GM21390 (cell line): ENCODE measurements around the gene REEP6.
"Not testable (repeated sequence)": the region's sequence is repeated elsewhere in the genome, so short reads cannot be mapped to it uniquely, and the experiment has no call there.

Experiments
- ATAC-seq: cut with Tn5 transposase; IDR thresholded peaks from one replicate; pipeline ENCODE4 v1.9.1; 2021; ENCODE audit not compliant: unreplicated experiment

REEP6 gene

GRCh38 chr19:1471515-1472160, 19.3 kb upstream of the REEP6 start:
- ATAC-seq, result no peak

DNA sequence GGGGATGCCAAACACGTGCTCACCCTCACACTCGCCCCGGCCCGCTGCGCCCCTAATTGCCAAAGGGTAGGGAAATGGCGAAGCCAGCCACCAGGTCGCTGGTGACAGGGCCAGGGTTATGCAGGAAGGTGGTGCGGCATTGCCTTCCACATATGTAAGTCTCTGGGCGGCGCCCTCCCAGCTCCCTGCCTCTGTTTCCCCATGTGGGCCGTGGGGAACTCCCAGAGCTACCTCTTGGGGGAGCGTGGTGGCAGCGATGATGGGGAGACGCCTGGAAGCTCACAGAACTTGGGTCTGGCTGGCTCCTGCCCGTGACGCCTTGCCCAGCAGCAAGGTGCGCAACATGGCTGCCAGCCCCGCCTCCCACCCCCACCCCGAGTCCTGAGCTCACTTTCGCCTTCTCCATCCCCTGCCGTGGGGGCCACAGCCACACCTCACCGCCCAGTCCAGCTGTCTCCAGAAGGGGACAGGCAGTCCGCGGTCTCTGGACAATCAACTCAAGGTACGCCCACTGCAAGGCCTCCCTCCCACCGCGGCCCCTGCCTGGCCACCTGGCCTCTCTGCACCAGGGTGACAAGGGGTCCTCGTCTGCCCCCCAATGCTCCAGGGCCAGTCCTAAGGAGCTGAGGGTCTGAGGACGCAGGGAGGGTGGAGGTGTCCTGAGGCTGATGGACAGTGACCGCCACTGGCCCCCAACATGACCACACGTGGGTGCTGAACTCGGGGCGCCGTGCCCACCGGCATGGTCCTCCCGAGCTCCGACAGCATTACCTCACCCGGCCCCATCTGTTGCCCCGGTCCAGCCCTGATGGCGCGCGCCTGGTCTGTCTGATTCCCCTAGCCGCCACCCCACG, 18.5 kb upstream of the REEP6 start:
- no peak for ATAC-seq

- ATAC-seq, result no peak
Observed at GRCh38 chr19:1473085-1473851, 17.7 kb upstream of the REEP6 start.

DNA sequence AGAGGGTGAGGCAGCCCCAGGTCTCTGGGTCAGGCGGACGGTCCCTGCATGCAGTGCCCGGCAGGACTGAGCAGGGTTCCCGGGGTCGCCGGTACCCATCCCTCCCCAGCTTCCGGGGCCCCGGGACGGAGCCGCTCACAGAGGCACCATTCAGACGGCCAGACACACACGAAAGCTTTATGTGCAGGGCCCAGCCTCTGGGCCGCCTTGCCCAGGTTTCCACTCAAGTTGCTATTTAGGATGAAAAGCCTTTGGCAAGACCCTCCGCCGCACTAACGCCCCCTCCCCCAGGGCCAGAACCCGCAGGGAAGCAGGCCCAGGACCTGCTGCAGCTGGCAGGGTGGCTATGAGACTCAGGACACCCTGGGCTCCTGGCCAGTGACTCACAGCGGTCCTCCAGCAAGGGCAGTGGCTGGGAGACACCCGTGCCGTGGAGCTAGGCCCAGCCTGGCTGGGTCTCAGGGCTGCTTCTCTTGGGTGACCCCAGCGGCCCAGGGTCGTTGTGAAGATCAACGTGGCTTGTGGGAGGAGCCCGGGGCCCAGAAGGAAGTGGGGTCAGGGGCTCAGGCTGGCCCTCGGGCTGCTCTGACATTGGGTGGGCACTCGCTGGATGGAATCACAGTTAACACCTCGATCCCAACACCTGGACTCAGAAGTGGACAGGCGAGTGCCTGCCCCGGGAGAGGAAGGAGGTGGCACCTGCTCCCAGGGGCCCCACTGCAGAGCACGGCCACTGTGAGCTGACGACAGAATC, 16.8 kb upstream of the REEP6 start:
- ATAC-seq, result no peak

GRCh38 chr19:1474765-1475351, 16.1 kb upstream of the REEP6 start:
- no peak for ATAC-seq

GRCh38 chr19:1475751-1476437, 15.1 kb upstream of the REEP6 start:
- ATAC-seq, result no peak

DNA sequence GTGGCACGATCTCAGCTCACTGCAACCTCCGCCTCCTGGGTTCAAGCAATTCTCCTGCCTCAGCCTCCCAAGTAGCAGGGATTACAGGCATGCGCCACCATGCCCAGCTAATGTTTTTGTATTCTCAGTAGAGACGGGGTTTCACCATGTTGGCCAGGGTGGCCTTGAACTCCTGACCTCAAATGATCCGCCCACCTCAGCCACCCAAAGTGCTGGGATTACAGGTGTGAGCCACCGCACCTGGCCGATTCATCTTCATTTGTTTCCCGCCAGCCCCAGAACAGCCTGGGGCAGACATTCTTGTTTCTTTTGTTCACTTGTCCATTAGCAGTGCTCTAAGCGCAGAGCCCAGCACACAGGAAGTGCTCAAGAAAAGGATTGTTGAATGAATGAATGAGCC, 13.9 kb upstream of the REEP6 start:
- not testable (repeated sequence) for ATAC-seq

DNA sequence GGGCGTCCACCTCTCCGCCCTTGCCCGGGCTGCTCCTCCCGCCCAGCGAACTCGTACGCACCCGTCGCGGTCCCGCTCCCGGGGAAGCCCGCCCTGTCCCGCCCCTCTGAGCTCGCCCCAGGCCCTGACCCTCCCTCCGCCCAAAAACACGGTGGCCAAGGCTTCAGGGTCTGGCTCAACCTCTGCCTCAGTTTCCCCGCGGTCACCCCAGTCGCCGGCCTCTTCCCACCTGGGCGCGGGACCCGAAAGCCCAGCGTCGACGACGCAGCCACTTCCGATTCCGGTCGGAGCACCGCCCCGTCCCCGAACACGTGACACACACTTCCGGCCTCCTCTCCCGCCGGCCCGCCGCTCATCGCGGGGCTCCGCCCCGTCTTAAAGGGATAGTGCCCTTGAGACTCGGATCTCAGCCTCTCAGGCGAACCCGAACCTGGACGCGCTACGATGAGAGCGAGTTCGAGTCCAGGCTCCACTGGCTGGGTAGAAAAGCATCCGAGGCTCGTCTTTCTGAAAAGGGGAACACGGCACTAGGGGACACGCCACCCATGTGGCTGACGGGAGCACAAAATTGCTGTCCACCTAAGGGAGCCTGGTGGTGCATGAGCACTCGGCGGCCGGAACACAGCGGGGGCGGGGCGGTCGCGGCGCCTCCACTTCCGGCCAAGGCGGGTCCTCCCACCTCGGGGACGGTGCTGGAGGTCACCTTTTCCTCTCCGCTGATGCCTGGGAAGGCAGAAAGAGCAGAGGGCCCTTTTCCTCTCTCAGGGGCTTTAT, 11.9 kb upstream of the REEP6 start, which contains the start of gene C19orf25:
C19orf25 (minus strand) TSS at position 282 of the 774 bp plus-strand sequence. CDS start 312 bp downstream, outside the sequence.
- ATAC-seq, result peak; percentile 75

GRCh38 chr19:1481224-1481892, 9.6 kb upstream of the REEP6 start:
- ATAC-seq, result no peak

GRCh38 chr19:1481893-1482360, 9.1 kb upstream of the REEP6 start:
- no peak for ATAC-seq

DNA sequence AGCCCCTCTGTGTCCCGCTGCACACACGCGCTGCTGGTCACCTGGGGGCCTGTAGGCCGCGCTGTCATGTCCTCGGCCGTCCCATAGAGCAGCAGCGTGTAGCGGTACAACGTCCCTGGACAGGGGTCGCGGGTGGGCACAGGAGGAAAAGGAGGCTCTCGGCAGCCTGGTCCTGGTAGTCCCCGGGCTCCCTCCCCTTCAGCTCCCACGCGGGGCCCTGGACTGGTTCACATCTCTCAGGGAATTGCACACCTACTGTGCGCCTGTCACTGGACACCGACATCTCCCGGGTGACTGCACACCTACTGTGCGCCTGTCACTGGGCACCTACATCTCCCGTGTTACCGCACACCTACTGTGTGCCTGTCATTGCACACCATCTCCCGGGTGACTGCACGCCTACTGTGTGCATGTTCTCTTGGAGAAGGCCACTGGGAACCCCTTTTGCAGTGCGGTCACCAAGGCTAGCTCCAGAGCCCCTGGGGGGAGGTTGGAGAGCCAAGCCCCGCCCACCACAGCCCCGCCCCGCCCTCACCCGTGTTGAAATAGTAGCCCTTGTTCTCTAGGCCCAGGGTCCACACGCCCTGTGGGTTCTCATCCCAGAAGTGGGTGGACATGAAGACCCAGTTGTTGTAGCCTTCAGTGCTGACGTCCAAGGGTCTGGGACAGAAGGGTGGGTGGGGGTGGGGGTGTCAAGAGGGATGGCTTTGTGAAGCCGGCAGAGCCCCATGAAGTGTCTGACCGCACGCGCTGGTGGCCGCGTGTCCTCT, 8.4 kb upstream of the REEP6 start:
- ATAC-seq, result no peak

GRCh38 chr19:1483131-1483978, 7.6 kb upstream of the REEP6 start:
- no peak for ATAC-seq

GRCh38 chr19:1483979-1484428, 7.0 kb upstream of the REEP6 start:
- no peak for ATAC-seq

GRCh38 chr19:1486720-1487575, 4.0 kb upstream of the REEP6 start:
- ATAC-seq, result no peak

- ATAC-seq, result no peak
Observed at GRCh38 chr19:1487576-1488281, 3.3 kb upstream of the REEP6 start.
